Inflammatory macrophage treated with lipopolysaccharide for 4 hours (primary cell): ENCODE data around the gene MESD.

Experiments
- DNase-seq: peaks from one replicate; pipeline ENCODE4 v3.0.0-alpha.2; 2020

Gene MESD

GRCh38 chr15:80957556-80957955 is 32.1 kb downstream of the MESD start:
- peak; percentile 9 for DNase-seq

GRCh38 chr15:80955571-80956452 is 33.8 kb downstream of the MESD start:
- peak; percentile 88 for DNase-seq

- no peak for DNase-seq
Observed at GRCh38 chr15:80953953-80954778, 35.5 kb downstream of the MESD start.

- DNase-seq, result no peak
Observed at GRCh38 chr15:80953001-80953952, 36.3 kb downstream of the MESD start.

GRCh38 chr15:80951941-80952340 is 37.7 kb downstream of the MESD start:
- DNase-seq, result no peak

DNA sequence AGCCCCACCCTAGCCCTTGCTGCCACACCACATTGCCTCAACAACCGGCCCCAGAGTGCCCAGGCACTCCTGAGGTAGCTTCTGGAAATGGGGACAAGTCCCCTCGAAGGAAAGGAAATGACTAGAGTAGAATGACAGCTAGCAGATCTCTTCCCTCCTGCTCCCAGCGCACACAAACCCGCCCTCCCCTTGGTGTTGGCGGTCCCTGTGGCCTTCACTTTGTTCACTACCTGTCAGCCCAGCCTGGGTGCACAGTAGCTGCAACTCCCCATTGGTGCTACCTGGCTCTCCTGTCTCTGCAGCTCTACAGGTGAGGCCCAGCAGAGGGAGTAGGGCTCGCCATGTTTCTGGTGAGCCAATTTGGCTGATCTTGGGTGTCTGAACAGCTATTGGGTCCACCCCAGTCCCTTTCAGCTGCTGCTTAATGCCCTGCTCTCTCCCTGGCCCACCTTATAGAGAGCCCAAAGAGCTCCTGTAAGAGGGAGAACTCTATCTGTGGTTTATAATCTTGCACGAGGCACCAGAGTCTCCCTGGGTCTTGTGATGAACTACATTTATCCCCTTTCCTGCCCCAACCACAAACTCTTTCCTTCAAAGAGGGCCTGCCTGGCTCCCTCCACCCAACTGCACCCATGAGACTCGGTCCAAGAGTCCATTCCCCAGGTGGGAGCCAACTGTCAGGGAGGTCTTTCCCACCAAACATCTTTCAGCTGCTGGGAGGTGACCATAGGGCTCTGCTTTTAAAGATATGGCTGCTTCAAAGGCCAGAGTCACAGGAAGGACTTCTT is 39.1 kb downstream of the MESD start:
- no peak for DNase-seq

- no peak for DNase-seq
Observed at GRCh38 chr15:80949756-80950155, 39.9 kb downstream of the MESD start.

- no peak for DNase-seq
Observed at GRCh38 chr15:80948651-80949292, 40.8 kb downstream of the MESD start.

GRCh38 chr15:80946576-80946975 is 43.0 kb downstream of the MESD start:
- no peak for DNase-seq

- DNase-seq, result no peak
Observed at GRCh38 chr15:80945605-80946004, 44.0 kb downstream of the MESD start.

GRCh38 chr15:80944818-80945217 is 44.8 kb downstream of the MESD start:
- no peak for DNase-seq

GRCh38 chr15:80942746-80943565 is 46.7 kb downstream of the MESD start:
- no peak for DNase-seq

DNA sequence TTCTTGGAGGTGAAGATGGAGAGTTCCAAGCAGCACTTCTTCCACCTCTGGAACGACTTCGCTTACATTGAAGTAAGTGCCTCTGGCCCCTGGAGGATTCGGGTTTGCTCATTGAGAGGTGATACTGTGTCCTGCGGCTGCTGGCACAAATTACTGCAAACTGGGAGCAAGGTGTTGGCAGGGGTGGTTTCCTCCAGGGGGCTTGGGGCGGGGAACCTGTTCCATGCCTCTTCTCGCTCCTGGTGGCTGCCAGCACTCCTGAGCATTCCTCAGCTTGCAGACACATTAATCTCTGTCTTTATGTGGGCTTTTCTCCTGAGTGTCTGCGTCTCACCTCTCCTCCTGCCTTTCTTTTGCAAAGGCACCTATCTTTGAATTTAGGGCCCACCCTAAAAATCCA is 47.4 kb downstream of the MESD start:
- no peak for DNase-seq

- DNase-seq, result no peak
Observed at GRCh38 chr15:80940851-80941250, 48.8 kb downstream of the MESD start.

- DNase-seq, result no peak
Observed at GRCh38 chr15:80940331-80940730, 49.3 kb downstream of the MESD start.

DNA sequence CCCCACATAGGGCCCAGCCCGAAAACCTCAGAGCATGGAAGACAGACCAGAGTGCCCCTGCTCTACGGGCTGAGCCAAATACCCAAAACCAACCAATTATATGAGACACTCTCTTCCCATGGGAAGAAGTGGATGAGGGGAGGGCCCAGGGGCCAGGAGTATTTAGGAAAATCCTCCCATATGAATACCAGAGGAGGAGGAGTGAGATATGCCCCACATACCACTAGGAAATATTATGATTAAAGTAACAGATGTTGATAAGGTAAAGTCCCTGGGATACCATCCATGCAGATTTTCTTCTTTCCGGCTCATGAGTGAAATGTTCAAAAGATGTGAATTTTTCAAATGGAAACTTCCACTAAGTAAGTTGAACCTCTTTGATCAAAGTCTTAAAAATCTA is 50.4 kb downstream of the MESD start:
- no peak for DNase-seq

GRCh38 chr15:80937718-80938117 is 51.9 kb downstream of the MESD start:
- no peak for DNase-seq

DNA sequence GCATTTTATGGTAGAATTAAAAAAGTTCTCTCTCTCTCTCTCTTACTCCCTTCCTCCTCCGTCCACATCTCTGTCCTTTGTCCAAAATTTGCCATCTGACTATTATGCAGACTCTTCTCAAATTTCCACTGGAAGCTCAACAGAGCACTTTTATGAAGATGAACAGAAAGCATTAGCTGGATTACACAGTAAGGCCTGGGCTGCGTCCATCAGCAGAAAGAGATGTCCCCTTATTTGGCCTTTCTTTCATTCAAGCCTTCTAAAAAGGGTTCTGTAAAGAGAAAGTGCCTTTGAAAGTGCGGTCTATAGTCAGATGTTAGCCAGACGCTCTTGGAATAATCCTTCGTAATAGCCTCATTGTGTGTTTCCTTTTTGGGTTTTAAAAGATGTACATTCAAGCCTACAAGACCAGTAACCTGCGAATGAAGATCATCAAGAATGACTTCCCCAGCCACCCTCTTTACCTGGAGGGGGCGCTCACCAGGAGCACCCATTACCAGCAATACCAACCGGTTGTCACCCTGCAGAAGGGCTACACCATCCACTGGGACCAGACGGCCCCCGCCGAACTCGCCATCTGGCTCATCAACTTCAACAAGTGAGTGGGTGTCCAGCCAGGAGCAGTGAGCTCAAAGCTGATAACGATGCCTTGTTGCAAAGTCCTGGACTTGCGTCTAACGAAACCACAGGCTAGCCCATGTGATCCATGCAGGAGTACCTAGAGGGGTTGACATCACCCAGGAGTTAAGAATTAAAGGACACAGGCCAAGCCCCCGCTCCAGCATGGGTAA is 53.1 kb downstream of the MESD start:
- no peak for DNase-seq

DNA sequence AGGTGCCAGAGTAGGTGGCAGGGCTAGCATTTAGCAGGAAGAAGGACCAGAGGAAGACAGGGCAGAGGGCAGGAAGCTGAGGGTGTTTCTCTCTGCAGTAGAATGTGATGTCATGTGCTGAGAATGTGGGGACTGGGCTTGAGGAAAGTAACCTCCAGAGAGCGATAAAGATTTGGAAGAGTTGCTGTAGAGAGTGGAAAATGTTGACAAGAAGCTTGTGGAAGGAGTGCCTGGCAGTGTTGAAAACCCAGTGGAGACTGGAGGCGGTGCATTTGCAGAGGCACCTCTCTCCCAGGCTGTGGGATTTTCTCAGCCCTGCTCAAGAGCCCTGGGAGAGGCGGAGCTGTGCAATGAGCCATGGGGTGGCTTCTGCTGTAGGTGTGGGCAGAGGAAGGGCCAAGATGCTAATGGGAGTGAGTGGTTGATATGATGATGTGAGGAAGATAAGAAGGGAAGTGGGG is 54.8 kb downstream of the MESD start:
- DNase-seq, result peak; percentile 9

- no peak for DNase-seq
Observed at GRCh38 chr15:80932989-80933388, 56.6 kb downstream of the MESD start.
